Stimulated activated naive CD8-positive, alpha-beta T cell treated with anti-CD3 and anti-CD28 coated beads, Interleukin-15, amount 100 ng/mL, for 72 hours (primary cell): Measurements from ENCODE around the gene ASTN1.

Experiments used
- ATAC-seq: fragments of 150-1000 bp; cut with Tn5 transposase; 2 replicates; pipeline ENCODE4 v1.10.0; 2021; ENCODE audit warnings: mild to moderate bottlenecking, moderate library complexity
- DNase-seq, 2 donors: peaks; one replicate each; pipeline ENCODE4 v3.0.0; 2021 to 2022
- H3K27ac Mint-ChIP-seq, 2 donors: one replicate each; pipeline ENCODE4 v1.8.0; 2022; ENCODE audit warnings: mild to moderate bottlenecking in 2 of 2, mixed read lengths in 2 of 2, moderate library complexity in 2 of 2
- H3K27me3 Mint-ChIP-seq: one replicate; pipeline ENCODE4 v1.8.0; 2022; ENCODE audit warnings: mixed read lengths
- H3K4me1 Mint-ChIP-seq: one replicate; pipeline ENCODE4 v1.8.0; 2022; ENCODE audit warnings: mild to moderate bottlenecking, mixed read lengths
- H3K4me3 Mint-ChIP-seq, 2 donors: one replicate each; pipeline ENCODE4 v1.8.0; 2022; ENCODE audit warnings: mild to moderate bottlenecking in 2 of 2, mixed read lengths in 2 of 2, moderate library complexity in 1 of 2
- H3K9me3 Mint-ChIP-seq, 2 donors: one replicate each; pipeline ENCODE4 v1.8.0; 2022; ENCODE audit warnings: mixed read lengths in 2 of 2

The ASTN1 gene

DNA sequence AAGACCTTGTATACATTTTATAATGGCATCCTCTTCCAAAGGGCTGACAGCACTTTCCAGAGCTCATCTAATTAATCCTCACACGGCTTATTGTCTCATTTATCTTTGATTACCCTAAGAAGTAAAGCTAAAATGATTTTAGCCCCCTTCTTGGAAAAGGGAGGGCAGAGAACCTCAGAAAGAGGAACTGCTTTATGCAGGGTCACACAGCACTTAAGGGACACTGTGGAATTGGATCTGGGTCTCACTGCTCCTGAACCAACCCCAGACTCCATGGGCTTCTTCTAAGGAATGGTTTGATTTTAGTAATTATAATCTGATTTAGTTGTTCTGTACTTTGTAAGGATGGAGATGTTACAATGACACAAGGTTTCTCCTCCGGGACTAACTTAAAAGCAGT, 9.5 kb upstream of the ASTN1 start:
- DNase-seq (no peak), ATAC-seq (no peak)
- no peak overlapping the region for H3K4me3 Mint-ChIP-seq
- H3K27me3 Mint-ChIP-seq: peaks cover 18% of the 10 kb centered on the region
- H3K9me3 Mint-ChIP-seq: peaks cover 0 to 14% of the 10 kb centered on the region in 2 donors
- no peaks in the 10 kb centered on the region for H3K4me1 Mint-ChIP-seq
- H3K27ac Mint-ChIP-seq: no peak overlapping the region

DNA sequence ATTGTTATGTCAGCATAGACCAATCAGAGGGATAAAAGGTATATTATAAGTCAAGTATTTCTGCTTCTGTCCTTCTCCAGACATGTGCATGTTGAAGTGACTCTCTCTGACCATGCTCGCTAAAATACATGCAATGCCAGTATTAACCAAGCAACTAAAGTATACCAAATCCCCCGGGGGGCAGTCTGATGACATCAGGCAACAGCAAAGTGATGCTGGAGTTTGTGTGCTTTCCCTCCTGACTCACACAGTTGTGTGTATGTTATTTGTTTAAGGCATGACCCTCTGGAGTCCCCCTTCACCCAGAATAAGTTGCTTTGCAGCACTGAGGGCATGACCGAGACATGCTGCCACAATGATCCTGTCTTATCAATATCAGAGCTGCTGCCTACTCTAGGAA, 8.4 kb upstream of the ASTN1 start:
- Mint-ChIP-seq H3K27ac (no peak overlapping the region), H3K9me3 (peaks cover 0 to 7% of the 10 kb centered on the region in 2 donors), H3K27me3 (peaks cover 9% of the 10 kb centered on the region), H3K4me3 (no peak overlapping the region), H3K4me1 (no peaks in the 10 kb centered on the region)
- ATAC-seq (no peak), DNase-seq (no peak)

DNA sequence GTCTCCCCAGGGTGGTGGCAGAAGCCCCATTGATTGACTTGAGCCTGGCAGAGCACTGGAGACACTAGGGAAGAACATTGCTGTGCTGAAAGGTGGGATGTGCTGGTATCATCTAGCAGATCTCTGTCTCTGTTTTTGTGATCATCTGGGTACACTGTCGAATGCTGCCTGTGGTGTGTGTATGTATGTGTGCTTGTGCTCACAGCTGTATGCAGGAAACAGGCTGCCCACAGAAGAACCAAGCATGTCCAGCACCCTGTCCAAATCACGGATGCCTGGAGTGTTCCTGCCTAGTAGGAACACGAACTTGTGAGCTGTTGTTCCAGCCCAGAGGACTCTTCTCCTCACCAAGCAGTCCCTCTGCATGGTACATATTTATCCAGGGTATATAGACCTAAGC, 7.8 kb upstream of the ASTN1 start:
- Mint-ChIP-seq H3K4me3 (no peak overlapping the region), H3K9me3 (peaks cover 0 to 4% of the 10 kb centered on the region in 2 donors), H3K4me1 (no peaks in the 10 kb centered on the region), H3K27ac (no peak overlapping the region), H3K27me3 (peaks cover 7% of the 10 kb centered on the region)
- DNase-seq (no peak), ATAC-seq (no peak)

DNA sequence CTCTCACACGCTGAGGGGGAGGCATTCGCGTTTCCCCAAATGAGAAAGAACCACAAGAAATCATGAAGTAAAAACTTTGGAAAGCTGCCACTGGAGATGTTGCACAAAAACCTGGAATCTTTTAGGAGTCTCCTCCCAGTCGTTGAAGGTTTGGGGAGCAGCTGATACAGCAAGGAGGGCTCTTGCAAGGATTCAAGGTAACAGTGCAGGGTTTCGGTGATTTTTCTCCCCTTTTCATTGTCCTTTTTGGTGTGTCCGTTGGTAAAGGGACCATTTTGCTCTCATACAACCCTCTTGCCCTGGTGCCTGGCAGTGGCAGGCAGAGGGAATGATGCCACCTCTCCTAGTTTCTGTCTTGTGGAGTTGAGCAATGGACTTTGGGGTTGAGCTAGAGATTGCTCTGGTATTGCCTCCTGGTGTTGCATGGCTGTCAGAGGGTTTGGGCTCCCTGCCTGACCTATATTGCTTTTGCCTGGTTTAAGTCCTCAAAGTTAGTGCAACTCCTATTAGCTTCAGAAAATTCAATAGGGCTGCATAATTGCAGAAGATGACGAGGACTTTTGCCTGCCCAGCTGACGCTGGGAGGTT, 7.1 kb upstream of the ASTN1 start:
- ATAC-seq (no peak), DNase-seq (no peak)
- Mint-ChIP-seq H3K27me3 (peaks cover 7% of the 10 kb centered on the region), H3K4me3 (no peak overlapping the region), H3K27ac (no peak overlapping the region), H3K4me1 (no peaks in the 10 kb centered on the region), H3K9me3 (peaks cover 0 to 3% of the 10 kb centered on the region in 2 donors)

DNA sequence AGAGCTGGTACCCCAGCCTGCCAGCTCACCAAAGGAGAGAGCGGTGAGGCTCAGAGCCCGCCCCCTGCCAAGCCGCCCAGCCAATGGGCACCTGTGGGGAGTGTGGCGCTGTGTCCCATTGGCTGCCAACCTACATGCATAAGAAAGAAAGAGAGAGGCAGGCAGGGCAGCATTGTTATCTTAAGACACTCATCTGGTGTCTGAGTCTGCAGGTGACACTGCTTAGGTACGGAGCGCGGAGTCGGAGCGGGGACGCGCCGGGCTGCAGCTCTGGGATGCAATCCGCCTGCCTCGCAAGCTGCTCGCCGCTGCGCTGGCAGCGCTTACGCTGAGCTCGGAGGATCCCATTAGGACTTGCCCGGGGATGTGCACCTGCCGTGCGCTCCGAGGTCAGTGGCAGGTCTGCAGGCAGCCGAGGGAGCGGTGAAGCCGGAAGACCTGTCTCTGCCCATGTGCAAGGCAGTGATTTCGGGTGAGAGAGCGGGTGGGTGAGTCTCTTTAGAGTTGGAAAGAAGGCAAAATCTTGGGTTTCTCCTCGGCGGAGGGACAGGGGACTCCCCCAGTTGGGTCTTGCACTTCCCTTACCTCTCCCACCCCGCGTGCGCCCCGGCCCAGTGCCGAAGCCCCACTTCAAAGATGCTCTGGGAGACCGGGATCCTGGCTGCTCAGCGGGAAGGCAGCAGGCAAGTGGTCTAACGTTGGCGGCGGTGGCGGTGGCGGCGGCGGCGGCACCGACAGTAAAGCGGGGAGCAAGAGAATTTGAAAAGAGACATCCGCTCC, 6.4 kb upstream of the ASTN1 start, which contains the start of gene BRINP2:
Gene BRINP2 (plus strand): TSS at position 203 of the 780 bp plus-strand sequence. CDS start 58,919 bp downstream, outside the sequence.
- DNase-seq: no peak
- no peak within 1 kb of the TSS for H3K27ac Mint-ChIP-seq
- H3K4me3 Mint-ChIP-seq: no peak within 1 kb of the TSS
- H3K9me3 Mint-ChIP-seq: no peaks in the 10 kb centered on the region
- ATAC-seq: peak; percentile 9
- H3K4me1 Mint-ChIP-seq: no peaks in the 10 kb centered on the region
- peaks cover 7% of the 10 kb centered on the region for H3K27me3 Mint-ChIP-seq

DNA sequence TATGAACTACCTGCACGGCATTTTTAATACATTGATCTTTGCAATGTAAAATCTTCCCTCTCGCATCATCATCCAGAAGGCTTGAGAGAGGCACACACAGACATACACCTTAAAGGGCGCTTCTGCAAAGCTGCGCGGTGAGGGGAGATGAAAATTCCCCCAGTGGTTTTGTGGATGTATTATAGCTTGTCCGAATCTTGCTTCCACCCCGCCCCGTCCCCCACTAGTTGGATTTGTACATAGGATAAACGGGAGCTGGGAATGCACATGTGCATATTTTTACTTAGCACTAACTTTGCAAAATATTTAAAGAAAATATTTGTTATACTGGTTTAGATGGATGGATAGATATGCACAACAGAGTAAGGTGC, 542 bp upstream of the ASTN1 start:
- DNase-seq: no peak
- Mint-ChIP-seq H3K4me1 (no peaks in the 10 kb centered on the region), H3K27me3 (peaks cover 37% of the 10 kb centered on the region), H3K27ac (no peak overlapping the region), H3K9me3 (peaks cover 4 to 9% of the 10 kb centered on the region in 2 donors), H3K4me3 (no peak overlapping the region)
- ATAC-seq: no peak

DNA sequence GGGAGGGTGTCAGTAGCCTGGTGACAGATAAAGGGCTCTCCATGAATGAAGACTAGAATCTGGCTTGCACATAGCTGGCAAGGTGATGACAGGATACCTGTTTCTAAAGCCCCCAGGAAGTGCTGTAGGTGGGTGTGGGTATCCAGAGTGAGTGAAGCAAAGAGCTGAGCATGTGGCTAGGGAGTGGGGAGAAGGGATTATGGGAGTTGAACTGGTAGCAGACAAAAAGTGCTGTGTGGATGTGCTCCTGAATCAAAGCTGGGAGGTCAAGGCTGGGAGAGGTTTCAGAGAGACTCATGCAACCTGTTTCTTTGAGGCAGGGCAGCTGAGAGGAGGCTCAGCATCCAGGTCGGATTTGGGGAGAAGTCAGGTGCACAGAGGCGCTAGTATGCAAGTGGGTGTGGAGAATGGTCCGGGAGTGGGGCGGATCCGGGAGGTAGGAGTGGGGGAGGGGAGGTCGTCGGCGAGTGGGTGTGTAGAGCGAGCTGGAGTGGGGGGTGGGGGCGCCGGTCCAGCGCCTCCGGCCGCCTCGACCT, 600 bp downstream of the ASTN1 start:
- DNase-seq (no peak), ATAC-seq (no peak)
- Mint-ChIP-seq H3K9me3 (peaks cover 4 to 9% of the 10 kb centered on the region in 2 donors), H3K27ac (no peak overlapping the region), H3K27me3 (peaks cover 37% of the 10 kb centered on the region), H3K4me3 (no peak overlapping the region), H3K4me1 (no peaks in the 10 kb centered on the region)

DNA sequence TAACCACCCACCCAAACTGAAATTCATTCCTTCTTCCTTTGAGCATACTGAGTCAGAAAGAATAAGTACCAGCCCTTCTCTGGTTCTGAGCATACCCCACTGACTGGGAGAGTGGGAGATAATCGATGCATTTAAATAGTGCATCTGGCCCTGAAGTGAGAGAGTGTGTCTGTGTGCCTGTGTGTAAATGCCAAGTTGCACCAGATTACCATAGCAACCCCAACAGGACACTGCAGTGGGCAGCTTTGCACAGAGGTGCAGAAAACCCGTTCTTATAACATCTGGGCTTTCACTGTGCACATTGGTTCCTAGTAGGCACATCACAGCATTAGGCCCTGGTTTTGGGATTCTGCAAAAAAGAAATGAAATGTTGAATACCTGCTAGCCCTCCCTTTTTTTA, 2.3 kb downstream of the ASTN1 start:
- H3K27ac Mint-ChIP-seq: no peak overlapping the region
- ATAC-seq: no peak
- H3K27me3 Mint-ChIP-seq: peaks cover 37% of the 10 kb centered on the region
- peaks cover 4 to 9% of the 10 kb centered on the region in 2 donors for H3K9me3 Mint-ChIP-seq
- DNase-seq: no peak
- H3K4me1 Mint-ChIP-seq: no peaks in the 10 kb centered on the region
- H3K4me3 Mint-ChIP-seq: no peak overlapping the region

DNA sequence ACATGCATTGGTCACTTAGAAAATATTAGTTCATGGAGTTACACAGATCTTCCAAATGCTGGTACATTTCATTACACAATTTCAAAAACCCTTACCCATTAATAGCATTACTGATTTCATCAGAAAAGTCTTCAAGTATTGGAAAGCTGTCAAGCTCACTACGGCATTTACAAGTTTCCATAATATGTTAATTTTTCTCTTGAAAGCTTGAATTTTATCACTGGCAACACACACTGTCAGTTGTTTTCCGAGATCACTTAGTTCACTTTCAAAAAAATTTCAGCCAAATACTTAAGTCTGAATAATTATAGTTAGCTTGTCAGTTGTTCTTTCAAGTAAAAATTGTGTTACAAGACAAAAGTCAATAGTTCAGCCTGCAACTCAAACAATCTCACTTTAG, 18.0 kb downstream of the ASTN1 start:
- Mint-ChIP-seq H3K9me3 (peaks cover 0 to 11% of the 10 kb centered on the region in 2 donors), H3K4me3 (no peak overlapping the region), H3K27me3 (no peaks in the 10 kb centered on the region), H3K4me1 (no peaks in the 10 kb centered on the region), H3K27ac (no peak overlapping the region)
- ATAC-seq: no peak
- DNase-seq: no peak

DNA sequence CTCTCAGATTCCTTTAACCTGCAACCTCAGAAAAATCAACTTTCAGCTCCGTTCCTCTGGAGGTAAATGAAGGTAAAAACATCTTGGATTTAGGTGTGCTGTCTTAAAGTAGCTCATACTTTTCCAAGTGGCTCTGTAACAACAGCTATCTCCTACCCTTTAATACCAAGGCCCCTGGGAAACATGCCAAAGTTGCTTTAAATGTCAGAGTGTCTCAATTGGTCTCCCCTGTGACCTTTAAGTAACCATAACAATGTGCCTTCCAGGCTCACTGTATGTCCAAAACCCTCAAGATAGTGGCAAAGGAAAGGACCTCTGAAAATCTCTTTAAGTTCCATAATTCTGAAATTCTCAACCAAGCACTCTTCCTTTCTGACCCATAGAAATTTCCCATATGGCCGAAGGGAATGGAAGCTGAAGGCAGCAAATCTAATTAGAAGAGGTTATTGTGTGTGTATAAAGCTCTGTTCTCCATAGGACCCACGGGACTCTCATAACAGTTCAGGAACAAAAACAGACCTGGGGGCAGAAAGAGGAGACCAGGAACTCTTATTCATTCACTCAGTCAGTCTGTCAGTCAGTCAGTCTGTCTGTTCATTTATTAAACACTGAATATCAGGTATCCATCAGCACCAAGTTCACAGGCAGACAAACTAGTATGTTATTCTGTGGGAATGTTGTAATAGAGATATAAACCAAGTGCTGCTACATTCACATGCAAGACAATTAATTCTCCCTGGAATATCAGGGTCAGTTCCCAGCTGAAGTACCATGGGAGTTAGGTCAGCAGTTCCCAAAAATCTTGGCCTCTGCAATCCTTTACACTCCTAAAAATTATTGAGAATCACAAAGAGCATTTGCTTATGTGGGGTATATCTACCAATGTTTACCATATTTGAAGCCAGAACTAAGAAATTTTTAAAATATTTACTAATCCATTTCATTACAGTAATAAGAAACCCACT, 19.1 kb downstream of the ASTN1 start:
- no peaks in the 10 kb centered on the region for H3K4me1 Mint-ChIP-seq
- ATAC-seq: no peak
- H3K9me3 Mint-ChIP-seq: peaks cover 0 to 10% of the 10 kb centered on the region in 2 donors
- H3K4me3 Mint-ChIP-seq: no peak overlapping the region
- no peaks in the 10 kb centered on the region for H3K27me3 Mint-ChIP-seq
- DNase-seq: no peak
- H3K27ac Mint-ChIP-seq: no peak overlapping the region

DNA sequence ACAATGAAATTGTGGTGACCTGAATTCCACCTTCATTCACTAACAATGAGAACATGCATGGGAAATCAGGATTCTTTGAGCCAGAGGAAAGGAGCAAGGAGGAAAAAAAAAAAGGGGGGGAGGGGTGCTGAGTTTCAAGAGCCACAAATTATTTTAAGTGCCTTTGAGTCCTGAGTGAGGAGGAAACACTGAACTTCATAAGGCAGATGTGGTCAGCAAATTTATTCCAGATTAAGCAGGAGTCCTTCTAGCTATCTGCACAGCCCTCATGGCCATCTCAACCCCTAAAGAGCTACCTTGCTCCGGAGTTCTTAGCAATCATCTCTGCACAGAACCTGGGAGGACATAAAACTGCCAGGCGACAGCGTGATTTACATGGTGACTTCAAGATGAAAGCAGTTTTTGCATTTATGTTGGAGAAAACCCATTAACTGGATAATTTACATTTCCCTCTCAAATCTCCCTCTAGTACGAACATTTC, 21.7 kb downstream of the ASTN1 start:
- DNase-seq (no peak), ATAC-seq (no peak)
- Mint-ChIP-seq H3K9me3 (peaks cover 8% of the 10 kb centered on the region in 2 donors), H3K27me3 (no peaks in the 10 kb centered on the region), H3K4me3 (no peak overlapping the region), H3K27ac (no peak overlapping the region), H3K4me1 (no peaks in the 10 kb centered on the region)

DNA sequence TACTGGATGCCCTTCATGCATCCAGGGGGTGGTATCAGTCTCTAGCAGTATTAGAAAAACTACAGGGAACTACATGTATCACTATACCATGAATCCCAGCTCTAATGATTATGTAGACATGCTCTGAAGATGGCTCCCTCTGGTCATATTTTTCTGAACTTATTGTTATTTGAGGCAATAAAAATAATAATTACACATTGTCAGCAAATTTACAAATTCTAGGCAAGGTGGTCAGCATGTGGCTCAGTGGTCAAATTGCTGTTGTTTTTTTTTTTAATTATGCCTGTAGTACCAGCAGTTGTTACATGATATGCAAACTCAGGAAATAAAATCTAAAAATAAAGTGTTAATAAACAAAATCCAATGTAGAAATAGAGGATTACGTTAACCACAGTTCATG, 22.5 kb downstream of the ASTN1 start:
- DNase-seq: no peak
- Mint-ChIP-seq H3K4me3 (no peak overlapping the region), H3K27ac (no peak overlapping the region)

DNA sequence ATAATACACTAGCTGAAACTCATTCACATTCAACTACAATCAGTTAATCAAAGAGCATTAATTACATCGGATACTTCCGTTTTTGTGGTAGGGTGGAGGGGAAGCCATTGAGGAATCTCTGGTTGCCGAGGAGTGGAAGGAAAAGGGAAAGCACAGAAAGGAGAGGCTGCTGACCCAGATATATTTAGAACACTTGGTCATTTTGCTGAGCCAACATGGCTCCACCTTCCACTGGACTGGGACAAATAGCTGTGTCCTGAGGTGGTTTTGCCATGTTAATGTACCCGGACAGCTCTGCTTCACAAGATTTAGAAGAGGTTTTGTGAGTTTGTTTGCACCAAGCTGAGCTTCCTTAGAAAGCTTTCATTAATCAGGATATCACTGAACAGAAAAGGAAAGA, 26.2 kb downstream of the ASTN1 start:
- no peaks in the 10 kb centered on the region for H3K27me3 Mint-ChIP-seq
- H3K9me3 Mint-ChIP-seq: peaks cover 8% of the 10 kb centered on the region in 2 donors
- no peak overlapping the region for H3K27ac Mint-ChIP-seq
- no peak for ATAC-seq
- no peak for DNase-seq
- no peaks in the 10 kb centered on the region for H3K4me1 Mint-ChIP-seq
- H3K4me3 Mint-ChIP-seq: no peak overlapping the region

More for the DNA sequence above, 22.5 kb downstream of the ASTN1 start:
- Mint-ChIP-seq H3K9me3 (peaks cover 8% of the 10 kb centered on the region in 2 donors), H3K27me3 (no peaks in the 10 kb centered on the region), H3K4me1 (no peaks in the 10 kb centered on the region)
- no peak for ATAC-seq

DNA sequence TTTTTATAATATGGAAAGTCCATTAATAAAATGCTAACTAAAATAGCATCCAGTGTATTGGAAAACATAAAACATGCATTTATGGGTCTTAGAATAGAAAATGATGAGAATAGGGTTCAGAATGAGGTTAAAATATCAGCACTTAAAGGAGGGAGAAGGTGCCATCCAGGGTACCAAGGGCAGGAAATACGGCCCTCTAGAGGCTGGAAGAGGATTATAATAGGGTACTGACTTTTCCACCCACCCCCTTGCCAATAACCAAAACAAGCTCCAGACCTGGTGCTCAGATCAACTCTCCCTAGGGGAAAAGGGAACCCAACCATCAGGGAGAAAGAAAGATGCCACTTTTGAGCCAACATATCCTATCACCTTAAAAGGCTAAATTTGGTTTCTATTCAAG, 26.7 kb downstream of the ASTN1 start:
- H3K4me3 Mint-ChIP-seq: no peak overlapping the region
- no peak overlapping the region for H3K27ac Mint-ChIP-seq

DNA sequence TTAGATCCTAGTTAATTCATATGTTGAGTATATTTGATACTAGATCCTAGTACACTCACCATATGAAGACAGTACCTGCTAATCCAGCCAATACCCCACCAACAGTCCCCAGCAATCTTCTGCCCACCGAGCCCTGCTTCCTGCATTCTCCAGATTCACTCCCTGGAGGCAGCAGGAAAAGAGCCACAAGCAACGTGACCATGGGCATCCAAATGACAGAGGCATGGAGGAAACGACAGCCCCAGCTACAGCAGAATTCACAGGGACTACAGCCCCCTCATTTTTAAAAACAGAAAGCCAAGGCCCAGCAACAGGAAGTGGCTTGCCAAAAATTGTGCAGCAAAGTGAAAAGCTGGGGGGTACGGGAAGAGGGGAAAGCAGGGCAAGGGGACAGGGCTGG, 29.3 kb downstream of the ASTN1 start:
- ATAC-seq (no peak), DNase-seq (no peak)
- peaks cover 8% of the 10 kb centered on the region in 2 donors for H3K9me3 Mint-ChIP-seq
- no peaks in the 10 kb centered on the region for H3K27me3 Mint-ChIP-seq
- no peaks in the 10 kb centered on the region for H3K4me1 Mint-ChIP-seq
- H3K4me3 Mint-ChIP-seq: no peak overlapping the region
- no peak overlapping the region for H3K27ac Mint-ChIP-seq

More for the DNA sequence above, 26.7 kb downstream of the ASTN1 start:
- ATAC-seq: no peak
- Mint-ChIP-seq H3K4me1 (no peaks in the 10 kb centered on the region), H3K9me3 (peaks cover 8% of the 10 kb centered on the region in 2 donors), H3K27me3 (no peaks in the 10 kb centered on the region)
- no peak for DNase-seq
